Measurements from ENCODE around the gene USP47.

GRCh38 chr11:11850668-11851067 lies 8.9 kb downstream of the USP47 start:
- TF ChIP-seq ZFP3 (CRISPR knock-in tag; IDR thresholded peaks at IDR 0.05) (no peak), CREB5 (CRISPR knock-in tag; IDR thresholded peaks at IDR 0.05; ENCODE audit: low read depth) (no peak), POU6F1 (CRISPR knock-in tag; IDR thresholded peaks at IDR 0.05; ENCODE audit: borderline replicate concordance, low read depth) (no peak), ARNTL (CRISPR knock-in tag; IDR thresholded peaks at IDR 0.05; ENCODE audit: borderline replicate concordance, low read depth) (no peak), RARB (CRISPR knock-in tag; IDR thresholded peaks at IDR 0.05) (no peak), TOX (CRISPR knock-in tag; IDR thresholded peaks at IDR 0.05; ENCODE audit: borderline replicate concordance) (no peak), BACH2 (CRISPR knock-in tag; IDR thresholded peaks at IDR 0.05; ENCODE audit: borderline replicate concordance) (no peak), CSRNP3 (CRISPR knock-in tag; IDR thresholded peaks at IDR 0.05) (no peak)

All from SK-N-SH treated with all-trans-retinoic acid at 6 μM for 48 hours (cell line).